ENCODE data around the gene PTGFRN.

- no peak for TF ChIP-seq CTCF (conservative IDR thresholded peaks at IDR 0.05 in 1 of 2, IDR thresholded peaks at IDR 0.05 in 1 of 2; ENCODE audit: extremely low read depth in 1 of 2, insufficient read depth in 1 of 2, low read depth in 1 of 2, low read length in 2 of 2)
- TF ChIP-seq EZH2 (IDR thresholded peaks at IDR 0.05; ENCODE audit: borderline replicate concordance, low read length): no peak
Measured at GRCh38 chr1:117000142-117000541, 90.4 kb downstream of the PTGFRN start.
